SIG-M5 (cell line): ENCODE results near the gene CORO1C.
"Not testable (repeated sequence)": the region's sequence is repeated elsewhere in the genome, so short reads cannot be mapped to it uniquely, and the experiment has no call there.

ENCODE experiments used
- DNase-seq: peaks from one replicate; lab custom pipeline; 2025; lab: John Stamatoyannopoulos, UW

The CORO1C gene

GRCh38 chr12:108672054-108672453 lies 59.3 kb downstream of the CORO1C start:
- no peak for DNase-seq

DNA sequence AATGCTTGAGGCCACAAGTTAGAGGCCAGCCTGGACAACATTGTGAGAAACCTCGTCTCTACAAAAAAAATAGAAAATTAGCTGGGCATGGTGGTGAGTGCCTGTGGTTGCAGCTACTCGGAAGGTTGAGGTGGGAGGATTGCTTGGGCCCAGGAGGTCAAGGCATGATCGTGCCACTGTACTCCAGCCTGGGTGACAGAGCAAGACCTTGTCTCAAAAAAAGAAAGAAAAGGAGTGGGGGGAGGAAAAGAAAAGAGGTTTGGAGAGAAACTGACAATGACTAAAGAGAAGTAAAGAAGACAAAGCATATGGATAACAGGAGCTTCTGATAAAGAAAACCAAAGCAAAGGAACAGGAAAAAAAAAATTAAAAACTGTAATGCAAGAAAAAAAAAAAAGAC lies 60.2 kb downstream of the CORO1C start:
- no peak for DNase-seq

GRCh38 chr12:108670066-108670631 lies 61.2 kb downstream of the CORO1C start:
- DNase-seq = no peak

DNA sequence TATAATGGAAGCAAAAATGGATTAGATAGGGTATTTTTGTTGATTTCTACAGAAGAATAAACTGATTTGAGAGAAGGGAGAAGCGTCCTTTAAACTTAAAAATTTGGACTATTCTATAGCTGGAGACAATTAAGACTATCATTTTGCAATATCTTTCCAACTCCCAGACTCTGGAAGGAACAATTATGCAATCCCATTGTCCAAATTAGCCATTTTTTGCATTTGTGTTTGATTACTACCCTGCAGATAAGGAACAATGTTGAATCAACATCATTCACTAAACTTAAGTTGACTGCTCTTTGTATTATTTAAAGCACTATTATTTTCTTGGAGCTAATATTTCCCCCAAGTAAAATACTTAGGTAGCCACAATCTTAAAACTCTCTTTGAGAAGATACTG lies 62.8 kb downstream of the CORO1C start:
- no peak for DNase-seq

- no peak for DNase-seq
Observed at GRCh38 chr12:108668063-108668462, 63.3 kb downstream of the CORO1C start.

DNA sequence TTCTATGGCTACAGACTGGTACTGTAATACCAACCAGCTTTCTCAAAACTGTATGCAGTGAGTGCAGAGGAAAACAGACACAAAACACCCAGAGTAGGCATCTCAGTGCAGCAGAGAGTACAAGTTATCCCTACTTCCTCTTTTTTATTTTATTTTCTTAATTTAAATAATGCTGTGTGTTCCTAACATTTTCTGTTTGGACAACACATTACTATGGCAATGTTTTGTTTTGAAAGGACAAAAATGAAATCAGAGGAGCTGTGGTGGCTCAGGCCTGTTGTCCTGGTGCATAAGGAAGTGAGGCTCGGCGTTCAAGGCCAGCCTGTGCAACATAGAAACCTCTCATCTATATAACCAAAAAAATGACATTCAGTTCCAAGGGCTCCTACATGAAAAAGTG lies 64.0 kb downstream of the CORO1C start:
- DNase-seq = no peak

GRCh38 chr12:108666401-108666881 lies 64.9 kb downstream of the CORO1C start:
- no peak for DNase-seq

DNA sequence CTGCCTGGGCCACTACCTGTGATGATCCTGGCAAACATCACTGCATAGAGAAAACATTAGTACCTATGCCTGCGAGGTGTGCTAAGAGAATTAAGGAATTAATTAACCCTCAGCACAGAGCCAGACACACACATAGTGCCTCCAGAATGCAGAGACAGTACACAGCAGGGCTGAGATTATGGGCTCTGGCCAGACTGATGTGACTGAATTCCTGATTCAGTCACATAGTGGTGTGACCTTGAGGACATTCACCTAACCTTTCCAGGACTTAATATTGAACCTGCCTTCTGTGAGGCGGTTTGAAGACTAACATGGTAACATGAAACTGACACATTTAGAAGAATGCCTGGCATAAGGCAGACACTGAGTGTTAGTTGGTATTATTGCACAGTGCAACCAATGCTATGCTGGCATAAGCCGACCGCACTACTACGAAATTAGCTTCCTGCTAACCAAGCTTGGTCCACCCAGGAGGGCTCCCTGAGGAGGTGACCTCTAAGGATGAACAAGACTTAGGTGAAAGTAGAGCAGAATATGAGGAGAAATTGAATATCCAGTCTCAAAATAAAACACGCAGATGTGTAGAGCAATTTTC lies 65.6 kb downstream of the CORO1C start:
- DNase-seq = no peak

DNA sequence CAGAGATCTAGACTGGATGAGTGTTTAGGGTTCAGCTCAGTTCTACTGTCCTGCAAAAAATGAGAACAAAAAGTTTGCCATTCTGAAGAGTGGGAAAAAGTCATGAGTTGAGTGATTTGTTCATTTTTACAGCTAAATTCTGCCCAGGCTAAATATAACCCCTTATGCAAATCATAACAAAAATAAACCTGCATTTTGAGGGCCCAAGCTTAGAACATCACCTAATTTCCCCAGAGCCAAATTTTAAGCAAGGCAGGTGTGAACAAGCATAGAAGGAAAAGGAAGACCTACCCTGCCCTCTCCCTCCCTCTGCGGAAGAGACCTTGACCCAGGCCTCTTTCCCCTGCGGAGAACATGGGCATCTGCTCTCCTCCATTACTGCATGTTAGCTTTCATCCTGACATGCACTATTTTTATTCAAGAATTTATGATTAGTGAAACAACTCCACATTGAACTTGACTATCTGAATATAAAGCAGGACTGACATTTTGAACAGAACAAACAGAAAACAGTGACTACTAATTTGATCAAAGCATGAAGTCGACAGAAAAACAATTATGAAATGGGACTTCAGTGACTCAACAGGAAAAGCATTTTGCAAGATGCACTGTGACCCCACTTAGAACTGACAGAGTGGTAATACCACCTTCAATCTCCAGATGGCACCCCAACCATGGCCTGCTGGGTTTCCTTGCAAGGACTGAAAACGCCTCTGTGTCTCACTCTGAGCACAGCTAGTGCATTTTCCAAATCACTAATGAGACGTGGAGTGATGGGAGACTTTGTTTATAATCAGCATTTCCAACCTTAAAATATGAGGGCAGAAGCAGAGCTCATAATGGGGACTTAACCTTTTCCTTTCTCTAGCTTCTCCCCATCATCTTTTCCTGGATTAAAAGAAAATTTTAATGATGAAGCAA lies 66.7 kb downstream of the CORO1C start:
- peak; percentile 81 for DNase-seq

DNA sequence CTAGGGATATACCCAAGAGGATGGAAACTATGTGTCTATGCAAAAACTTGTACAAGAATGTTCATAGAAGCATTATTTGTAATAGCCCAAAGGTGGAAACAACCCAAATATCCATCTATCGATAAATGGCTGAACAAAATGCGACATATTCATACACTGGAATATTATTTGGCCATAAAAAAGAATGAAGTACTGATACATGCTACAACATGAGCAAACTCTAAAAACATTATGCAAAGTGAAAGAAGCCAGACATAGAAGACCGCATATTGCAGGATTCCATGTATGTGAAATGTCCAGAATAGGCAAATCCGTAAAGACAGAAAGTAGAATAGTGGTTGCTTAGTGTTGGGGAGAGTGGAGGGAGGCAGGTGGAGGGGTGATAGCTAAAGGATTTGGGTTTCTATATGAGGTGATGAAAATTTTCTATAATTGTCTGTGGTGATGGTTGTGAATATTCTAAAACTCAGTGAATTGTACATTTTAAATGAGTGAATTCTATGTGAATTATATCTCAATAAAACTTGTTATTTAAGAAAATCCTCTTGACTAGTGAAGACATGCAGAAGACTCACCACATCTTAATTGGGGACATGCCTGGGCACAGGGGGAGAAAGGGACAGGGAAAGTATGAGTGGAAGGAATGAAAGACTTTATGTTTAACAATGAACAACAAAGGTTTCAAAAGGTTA lies 67.8 kb downstream of the CORO1C start:
- DNase-seq = no peak

DNA sequence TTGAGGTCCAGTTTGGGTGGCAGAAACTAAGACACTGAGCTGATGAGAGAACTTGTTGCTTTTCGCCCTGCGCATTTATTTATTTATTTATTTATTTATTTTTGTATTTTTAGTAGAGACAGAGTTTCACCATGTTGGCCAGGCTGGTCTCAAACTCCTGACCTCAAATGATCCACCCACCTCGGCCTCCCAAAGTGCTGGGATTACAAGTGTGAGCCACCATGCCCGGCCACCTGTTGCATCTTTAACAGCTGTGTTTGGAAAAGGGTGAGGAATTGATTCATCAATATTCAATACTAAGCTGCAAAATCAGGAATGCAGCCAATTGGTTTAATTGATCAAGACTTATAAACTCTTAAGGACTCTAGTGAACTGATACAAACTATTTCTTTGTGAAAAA lies 73.2 kb downstream of the CORO1C start:
- DNase-seq = not testable (repeated sequence)

DNA sequence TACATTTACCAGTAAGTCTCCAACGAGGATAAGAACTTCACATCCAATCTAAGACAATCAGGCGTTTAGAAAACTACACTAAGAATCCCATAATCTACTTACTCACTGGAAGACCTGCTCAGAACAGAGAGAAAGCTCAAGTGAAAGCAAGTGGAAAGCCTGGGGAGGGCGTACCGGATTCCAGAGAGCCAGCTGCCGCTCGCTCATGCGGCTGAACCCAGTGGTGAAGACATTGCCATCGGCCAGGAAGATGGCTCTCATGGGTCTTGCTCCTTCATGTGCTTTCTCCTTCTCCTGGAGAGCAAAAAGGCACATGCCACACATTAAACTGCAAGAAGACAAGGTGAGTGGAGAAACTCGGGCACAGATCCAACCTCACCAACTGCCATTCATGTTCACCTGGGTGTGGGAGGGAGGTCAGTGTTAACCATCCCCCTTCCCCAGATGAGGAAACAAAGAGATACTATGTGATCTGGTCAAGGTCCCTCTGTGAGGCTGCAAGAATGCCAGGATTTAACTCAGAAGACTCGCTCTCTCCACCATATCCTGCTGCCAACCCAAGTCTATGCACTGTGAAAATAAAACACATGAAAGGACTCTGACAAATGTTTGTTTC lies 74.1 kb downstream of the CORO1C start:
- DNase-seq = no peak

DNA sequence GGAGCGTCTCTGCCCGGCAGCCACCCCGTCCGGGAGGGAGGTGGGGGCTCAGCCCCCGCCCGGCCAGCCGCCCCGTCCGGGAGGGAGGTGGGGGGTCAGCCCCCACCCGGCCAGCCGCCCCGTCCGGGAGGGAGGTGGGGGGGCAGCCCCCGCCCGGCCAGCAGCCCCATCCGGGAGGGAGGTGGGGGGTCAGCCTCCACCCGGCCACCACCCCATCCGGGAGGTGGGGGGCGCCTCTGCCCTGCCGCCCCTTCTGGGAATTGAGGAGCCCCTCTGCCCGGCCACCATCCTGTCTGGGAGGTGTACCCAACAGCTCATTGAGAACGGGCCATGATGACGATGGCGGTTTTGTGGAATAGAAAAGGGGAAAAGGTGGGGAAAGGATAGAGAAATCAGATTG lies 75.1 kb downstream of the CORO1C start:
- not testable (repeated sequence) for DNase-seq

GRCh38 chr12:108655812-108656175 lies 75.5 kb downstream of the CORO1C start:
- DNase-seq = not testable (repeated sequence)

GRCh38 chr12:108654622-108655021 lies 76.7 kb downstream of the CORO1C start:
- DNase-seq = not testable (repeated sequence)

DNA sequence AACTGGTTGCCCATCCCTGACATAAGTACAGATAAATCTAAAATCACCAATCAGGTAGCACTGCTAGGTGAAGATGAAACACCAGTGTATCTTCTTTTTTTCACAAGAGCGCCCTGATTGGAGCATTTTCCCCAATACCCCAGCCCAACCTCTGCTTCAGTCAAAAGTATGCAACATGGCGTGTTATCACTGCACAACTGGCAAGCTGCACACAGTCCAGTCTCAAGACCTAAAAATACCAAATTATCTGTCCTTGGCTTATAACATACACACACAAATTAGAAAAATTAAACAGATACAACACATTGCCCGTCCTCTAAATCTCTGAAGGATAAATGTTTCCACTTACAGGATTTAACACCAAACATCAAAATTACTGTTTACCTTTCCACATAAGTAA lies 77.4 kb downstream of the CORO1C start:
- DNase-seq = no peak

GRCh38 chr12:108653082-108653516 lies 78.2 kb downstream of the CORO1C start:
- no peak for DNase-seq

- DNase-seq = no peak
Observed at GRCh38 chr12:108650083-108650482, 81.2 kb downstream of the CORO1C start.

GRCh38 chr12:108649669-108650068 lies 81.6 kb downstream of the CORO1C start:
- DNase-seq = no peak

DNA sequence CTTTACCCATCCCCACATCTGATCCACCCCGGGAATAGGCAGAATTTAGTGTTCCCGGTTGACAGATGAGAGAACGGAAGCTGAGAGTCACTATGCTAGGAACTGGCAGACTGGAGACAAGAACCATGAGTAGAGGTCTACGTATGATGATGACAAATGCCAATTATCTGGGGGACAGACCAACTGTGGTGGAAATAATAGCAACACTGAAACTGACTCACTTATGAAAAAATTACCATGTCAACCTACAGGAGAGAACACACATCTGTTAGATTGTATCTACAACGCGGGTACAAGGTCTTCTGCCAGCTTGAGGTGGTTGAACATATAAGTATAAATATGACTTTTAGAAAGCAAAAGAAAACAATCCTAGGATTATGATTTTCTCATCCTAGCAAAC lies 82.2 kb downstream of the CORO1C start:
- no peak for DNase-seq

DNA sequence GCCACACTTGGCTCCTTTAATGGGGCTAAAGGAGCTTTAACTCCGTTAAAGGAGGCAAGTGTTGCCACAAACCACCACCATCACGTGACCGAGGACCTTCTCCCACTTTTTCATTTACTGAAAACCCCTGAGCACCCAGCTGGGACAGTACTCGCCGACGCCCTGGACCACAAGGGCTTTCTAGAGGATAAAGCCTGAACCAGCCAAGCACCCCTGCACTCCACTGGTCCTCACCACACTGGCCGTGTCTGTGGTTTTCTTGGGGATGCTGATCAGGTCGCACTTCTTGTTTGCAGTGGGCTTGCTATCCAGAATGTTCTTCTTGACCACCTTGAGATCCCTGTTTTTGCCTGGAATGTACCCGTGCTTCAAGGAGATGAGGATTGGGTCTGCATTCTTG lies 82.9 kb downstream of the CORO1C start:
- DNase-seq = no peak
